HG02981 (cell line): ENCODE data around the gene VIL1.

ENCODE experiments used
- ATAC-seq: cut with Tn5 transposase; IDR thresholded peaks from one replicate; pipeline ENCODE4 v1.9.1; 2021; ENCODE audit warnings: mild to moderate bottlenecking, moderate library complexity; ENCODE audit not compliant: unreplicated experiment

Gene VIL1

DNA sequence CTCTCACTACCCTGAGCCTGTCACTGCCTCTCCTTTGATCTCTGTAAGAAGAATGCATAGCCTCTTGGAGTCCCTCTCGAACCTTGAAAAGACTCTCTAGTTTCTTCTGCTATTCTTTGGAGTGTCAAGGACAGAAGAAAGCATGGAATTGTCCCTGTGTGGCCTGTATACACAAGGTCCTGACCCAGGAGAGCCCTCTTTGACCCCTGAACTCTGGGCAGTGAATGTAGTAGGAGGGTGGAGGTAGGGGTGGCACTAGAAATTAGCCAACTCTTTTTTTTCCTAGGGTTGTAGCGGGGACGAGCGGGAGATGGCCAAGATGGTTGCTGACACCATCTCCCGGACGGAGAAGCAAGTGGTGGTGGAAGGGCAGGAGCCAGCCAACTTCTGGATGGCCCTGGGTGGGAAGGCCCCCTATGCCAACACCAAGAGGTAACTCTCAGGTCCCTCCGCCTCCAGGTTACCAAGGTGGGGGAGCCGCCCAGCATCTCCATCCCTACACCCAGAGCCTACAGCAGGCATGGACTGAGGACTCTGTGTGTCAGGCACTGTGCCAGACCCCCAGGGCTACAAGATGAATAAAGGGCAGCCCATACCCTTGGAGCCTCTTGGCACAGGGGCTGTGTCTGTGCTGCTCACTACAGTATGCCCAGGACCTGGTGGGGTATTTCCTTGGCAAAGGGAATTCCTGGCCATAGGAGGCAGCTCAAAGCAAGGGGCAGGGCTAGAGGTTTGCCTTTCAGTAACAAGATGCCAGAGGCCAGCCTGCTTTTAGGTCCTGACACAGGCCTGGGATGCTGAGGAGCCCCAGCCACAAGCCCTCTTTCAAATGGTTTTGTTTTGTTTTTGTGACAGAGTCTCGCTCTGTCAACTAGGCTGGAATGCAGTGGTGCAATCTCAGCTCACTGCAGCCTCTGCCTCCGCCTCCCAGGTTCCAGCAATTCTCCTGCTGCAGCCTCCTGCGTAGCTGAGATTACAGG, 16.4 kb downstream of the VIL1 start:
- ATAC-seq = no peak

- ATAC-seq = no peak
These were observed 18.1 kb downstream of the VIL1 start for GRCh38 chr2:218436992-218437391.

GRCh38 chr2:218437969-218438368, 19.0 kb downstream of the VIL1 start:
- no peak for ATAC-seq

DNA sequence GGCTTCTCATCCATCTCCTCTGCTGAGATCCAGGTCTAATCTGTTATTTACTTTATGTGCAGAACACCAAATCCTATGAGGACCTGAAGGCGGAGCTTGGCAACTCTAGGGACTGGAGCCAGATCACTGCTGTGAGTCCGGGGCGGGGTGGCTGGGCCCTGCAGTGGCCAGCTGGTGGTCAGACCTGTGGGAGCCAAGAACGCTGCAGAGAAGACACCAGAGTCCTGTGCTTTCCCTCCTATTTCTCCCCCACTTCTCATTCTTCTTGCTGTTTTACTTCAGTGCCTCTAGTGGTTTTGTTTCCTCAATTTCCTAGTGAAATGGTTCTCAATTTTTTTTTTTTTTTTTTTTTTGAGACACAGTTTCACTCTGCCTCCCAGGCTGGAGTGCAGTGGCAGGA, 19.7 kb downstream of the VIL1 start:
- ATAC-seq = no peak

GRCh38 chr2:218444692-218445357, 25.9 kb downstream of the VIL1 start:
- no peak for ATAC-seq

DNA sequence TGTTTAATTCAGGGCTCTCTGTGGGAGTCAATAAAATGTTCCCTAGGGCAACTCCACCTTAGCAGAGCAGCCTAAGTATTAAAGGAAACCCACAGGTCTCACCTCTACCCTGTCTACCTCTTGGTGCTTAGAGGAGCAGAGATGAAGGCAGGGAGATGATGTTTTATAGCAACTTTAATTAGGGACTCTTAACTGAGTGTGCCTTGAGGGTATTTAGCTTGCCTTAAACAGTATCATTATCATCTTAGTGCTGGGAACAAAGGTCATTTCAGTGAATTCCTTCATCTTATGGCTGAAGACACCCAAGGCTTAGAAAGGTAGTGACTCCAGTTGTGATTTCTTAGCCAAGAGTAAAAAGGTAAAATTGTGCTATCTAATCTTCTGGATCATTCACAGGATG, 26.7 kb downstream of the VIL1 start:
- ATAC-seq = no peak

DNA sequence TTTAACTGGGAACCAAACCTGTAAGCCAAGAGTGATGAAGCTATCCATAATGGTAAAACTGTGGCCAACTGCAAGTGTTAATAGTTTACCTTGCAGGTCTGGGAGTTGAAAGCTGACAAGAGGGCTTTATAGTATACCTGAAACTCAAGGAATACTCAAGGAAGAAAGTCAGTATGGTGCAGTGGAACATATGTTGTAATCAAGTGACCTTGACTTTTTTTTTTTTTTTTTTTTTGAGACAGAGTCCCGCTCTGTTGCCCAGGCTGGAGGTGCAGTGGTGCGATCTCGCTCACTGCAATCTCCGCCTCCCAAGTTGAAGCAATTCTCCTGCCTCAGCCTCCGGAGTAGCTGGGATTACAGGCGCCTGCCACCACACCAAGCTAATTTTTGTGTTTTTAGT, 27.6 kb downstream of the VIL1 start:
- ATAC-seq = no peak

DNA sequence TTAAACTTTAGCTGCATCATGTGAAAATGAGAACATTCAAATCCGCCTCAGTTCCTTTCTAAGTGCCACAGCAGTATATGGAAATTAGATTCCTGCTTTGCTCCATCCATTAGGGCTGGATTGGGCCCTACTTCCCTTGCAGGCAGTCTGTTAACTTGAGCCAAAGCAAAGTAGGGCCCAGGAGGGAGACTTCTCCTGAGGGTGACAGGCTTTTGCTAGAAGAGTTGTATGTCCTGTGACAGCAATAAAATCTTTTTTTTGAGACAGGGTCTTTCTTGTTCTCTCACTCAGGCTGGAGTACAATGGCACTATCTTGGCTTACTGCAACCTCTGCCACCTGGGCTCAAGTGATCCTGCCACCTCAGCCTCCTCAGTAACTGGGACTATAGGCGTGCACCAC, 28.1 kb downstream of the VIL1 start:
- no peak for ATAC-seq

DNA sequence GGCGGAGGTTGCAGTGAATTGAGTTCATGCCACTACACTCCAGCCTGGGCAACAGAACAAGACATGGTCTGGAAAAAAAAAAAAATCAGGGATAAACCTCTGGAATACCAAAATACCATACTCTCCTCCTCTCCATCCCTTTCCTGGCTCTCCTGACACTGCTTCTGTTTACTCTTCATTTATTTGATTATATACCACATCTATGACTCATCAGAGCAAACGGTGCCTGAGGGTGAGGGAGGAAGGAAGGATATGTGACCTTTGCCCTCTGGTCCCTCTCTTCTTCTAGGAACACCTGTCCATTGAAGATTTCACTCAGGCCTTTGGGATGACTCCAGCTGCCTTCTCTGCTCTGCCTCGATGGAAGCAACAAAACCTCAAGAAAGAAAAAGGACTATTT, 30.0 kb downstream of the VIL1 start:
- ATAC-seq = no peak

- ATAC-seq = no peak
These were observed 33.2 kb downstream of the VIL1 start for GRCh38 chr2:218452079-218452478.

DNA sequence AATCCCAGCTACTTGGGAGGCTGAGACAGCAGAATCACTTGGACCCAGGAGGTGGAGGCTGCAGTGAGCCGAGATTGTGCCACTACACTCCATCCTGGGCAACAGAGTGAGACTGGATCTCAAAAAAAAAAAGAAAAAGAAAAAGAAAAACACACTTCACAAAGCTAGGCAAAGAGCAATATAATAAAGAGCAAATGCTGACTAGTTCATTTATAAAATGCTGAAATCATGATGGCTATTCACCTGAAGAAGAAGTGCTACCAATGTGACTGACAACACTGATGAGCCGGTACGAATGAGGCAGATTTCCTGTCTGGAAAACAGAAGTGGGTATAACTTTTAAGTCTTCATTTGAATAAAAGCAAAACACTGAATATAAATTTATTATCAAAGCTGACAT, 37.9 kb downstream of the VIL1 start:
- no peak for ATAC-seq

GRCh38 chr2:218458598-218458997, 39.7 kb downstream of the VIL1 start:
- ATAC-seq = no peak

GRCh38 chr2:218465987-218466633, 47.2 kb downstream of the VIL1 start:
- ATAC-seq = no peak

GRCh38 chr2:218470448-218470847, 51.5 kb downstream of the VIL1 start:
- ATAC-seq = no peak

DNA sequence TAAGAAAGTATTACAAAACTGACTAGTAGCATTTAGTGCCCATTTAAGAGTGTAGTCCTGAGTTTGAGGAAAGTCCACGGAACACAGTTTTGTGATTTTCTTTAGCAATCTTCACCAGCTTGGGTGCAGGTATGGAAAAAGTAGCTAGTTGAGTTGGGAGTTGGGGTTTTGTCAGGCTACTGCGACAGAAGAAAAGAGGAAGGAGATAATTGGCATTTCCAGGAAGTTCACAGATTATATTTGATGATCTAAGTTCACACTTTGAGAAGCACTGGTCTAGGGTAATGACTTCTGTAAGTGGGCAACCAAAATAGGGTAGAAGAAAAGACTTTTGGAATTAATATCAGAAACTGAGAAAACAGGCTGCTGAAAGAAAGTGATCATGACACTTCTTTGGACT, 52.1 kb downstream of the VIL1 start:
- ATAC-seq = no peak

GRCh38 chr2:218471982-218472381, 53.1 kb downstream of the VIL1 start:
- ATAC-seq = no peak

- no peak for ATAC-seq
These were observed 54.1 kb downstream of the VIL1 start for GRCh38 chr2:218472988-218473387.

GRCh38 chr2:218474527-218474926, 55.6 kb downstream of the VIL1 start:
- ATAC-seq = no peak

- no peak for ATAC-seq
These were observed 57.8 kb downstream of the VIL1 start for GRCh38 chr2:218476676-218477075.

GRCh38 chr2:218477247-218477646, 58.3 kb downstream of the VIL1 start:
- ATAC-seq = no peak

DNA sequence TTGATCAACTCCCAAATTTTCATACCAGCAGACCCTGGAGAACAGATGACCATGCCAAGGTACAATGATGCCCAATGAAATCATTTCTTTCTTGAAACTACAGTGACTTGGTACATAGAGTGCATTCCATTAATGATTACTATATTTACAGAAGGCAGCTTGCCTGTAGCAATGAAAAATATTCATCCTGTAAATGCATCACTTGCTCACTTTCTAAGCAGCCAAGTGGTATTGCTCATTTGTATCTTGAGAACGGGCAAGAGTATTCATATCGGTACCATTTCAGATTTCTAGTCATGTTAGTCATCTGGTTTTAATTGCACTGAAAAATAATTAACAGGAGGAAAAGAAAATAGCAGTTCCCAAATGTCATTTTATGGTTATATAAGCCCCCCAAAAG, 59.6 kb downstream of the VIL1 start:
- ATAC-seq = no peak

- ATAC-seq = no peak
These were observed 60.7 kb downstream of the VIL1 start for GRCh38 chr2:218479595-218479994.
